NCI-H2029 treated with DMSO at 0.1 percent for 48 hours (cell line): ENCODE results near the gene P2RY1.
"Not testable (repeated sequence)": the region's sequence is repeated elsewhere in the genome, so short reads cannot be mapped to it uniquely, and the experiment has no call there.

Experiments used
- DNase-seq: peaks from one replicate; lab custom pipeline; 2025; lab: John Stamatoyannopoulos, UW

P2RY1 gene

GRCh38 chr3:152839511-152839910 is 4.6 kb downstream of the P2RY1 start:
- no peak for DNase-seq

GRCh38 chr3:152841131-152841530 is 6.2 kb downstream of the P2RY1 start:
- no peak for DNase-seq

- DNase-seq = no peak
These were observed 7.5 kb downstream of the P2RY1 start for GRCh38 chr3:152842413-152842812.

DNA sequence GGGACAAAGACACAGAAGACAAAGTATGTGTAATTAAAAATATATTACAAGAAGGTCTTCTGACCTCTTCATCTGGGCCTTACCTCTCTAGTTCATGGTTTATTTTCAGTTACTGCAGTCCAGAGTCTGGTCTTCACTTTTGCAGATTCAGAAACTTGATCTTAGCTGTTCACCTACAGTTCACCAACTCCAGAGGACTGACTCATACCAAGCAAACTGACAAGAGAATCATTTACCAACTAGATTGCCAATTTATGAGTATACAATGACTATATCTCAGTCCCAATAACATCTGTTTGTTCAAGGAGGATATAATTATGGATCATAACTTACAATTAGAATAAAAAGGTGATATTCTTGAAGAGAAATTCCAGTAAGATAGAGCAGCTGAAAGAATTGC is 9.0 kb downstream of the P2RY1 start:
- no peak for DNase-seq

GRCh38 chr3:152846572-152847202 is 11.8 kb downstream of the P2RY1 start:
- DNase-seq = not testable (repeated sequence)

DNA sequence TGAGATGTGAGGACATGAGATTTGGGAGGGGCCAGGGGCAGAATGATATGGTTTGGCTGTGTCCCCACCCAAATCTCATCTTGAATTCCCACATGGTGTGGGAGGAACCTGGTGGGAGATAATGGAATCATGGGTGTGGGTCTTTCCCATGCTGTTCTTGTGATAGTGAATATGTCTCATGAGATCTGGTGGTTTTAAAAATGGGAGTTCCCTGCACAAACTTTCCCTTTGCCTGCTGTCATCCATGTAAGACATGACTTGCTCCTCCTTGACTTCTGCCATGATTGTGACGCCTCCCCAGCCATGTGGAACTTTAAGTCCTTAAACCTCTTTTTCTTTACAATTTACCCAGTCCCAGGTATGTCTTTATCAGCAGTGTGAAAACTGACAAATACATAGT is 12.7 kb downstream of the P2RY1 start:
- not testable (repeated sequence) for DNase-seq

DNA sequence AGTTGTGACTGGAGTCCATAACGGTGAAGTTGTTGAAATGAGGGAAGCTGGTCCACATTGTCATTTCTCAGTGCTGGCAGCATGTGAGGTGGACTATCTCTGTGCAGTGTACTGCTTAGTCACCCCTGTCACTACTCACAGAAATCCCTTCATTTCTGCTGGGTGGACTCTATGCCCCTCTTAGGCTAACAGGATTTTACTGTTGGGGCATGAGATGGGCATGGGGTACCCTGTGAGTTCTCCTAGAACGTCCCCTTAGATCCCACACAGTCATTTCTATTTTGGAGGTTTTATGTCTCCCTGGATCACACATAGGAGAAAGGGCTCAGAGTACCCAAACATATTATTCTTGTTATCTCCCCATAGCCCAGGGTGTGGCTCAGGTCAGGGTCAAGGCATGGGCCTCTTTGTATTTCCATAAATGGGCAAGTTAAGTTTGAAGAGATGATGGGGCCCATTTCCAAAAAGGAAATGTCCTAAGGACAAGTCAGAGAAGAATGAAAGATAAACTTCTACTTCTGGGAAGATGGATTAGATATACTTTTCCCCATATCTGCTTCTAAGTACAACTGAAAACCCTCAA is 15.2 kb downstream of the P2RY1 start:
- DNase-seq = no peak

DNA sequence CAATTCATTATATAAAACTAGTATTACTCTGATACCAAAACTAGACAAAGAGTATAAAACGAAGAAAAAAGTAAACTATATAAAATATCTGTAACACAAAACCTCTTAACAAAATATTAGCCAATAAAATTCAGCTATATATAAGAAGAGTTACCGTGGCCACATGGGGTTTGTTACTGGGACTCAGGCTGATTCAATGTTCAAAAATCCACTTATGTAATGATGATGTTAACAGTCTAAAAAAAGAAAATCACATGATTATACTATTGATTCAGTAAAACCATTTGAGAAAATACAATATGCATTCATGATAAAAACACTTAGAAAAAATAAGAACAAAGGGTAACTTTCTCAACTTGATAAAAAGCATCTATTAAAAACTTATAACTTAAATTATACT is 18.3 kb downstream of the P2RY1 start:
- no peak for DNase-seq

GRCh38 chr3:152857082-152857481 is 22.2 kb downstream of the P2RY1 start:
- no peak for DNase-seq

DNA sequence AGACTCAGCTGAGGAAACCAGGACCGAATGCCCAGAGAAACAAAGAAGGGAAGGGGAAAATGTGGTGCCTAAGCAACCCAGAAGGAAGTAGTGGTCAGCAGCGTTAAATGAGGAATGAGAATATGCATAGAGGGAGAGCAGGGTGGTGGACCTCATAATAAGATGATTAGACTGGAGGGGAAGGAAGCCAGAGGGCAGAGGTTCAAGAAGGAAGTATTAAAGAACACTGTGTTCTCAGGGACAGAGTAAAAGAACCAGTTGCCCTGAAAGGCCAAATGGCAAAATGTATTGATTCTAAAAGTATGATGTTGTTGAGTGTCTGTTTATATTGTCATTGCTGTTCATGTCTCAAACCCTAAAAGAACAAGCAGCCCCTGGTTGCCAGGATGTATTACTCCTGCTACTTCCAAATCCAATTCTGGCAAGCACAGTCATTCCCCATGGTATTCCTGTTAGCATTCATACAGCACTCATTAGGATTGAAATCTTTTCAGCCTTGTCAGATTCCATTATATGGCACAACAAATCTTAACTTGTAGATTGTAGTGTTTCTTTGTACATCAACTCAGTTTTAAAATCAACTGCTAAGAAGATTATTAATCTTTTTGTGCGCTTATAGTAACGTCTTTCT is 23.4 kb downstream of the P2RY1 start:
- no peak for DNase-seq

- DNase-seq = no peak
These were observed 25.8 kb downstream of the P2RY1 start for GRCh38 chr3:152860736-152861135.

- DNase-seq = no peak
These were observed 30.8 kb downstream of the P2RY1 start for GRCh38 chr3:152865668-152866245.

GRCh38 chr3:152870027-152870426 is 35.1 kb downstream of the P2RY1 start:
- no peak for DNase-seq

GRCh38 chr3:152873314-152873713 is 38.4 kb downstream of the P2RY1 start:
- DNase-seq = not testable (repeated sequence)

DNA sequence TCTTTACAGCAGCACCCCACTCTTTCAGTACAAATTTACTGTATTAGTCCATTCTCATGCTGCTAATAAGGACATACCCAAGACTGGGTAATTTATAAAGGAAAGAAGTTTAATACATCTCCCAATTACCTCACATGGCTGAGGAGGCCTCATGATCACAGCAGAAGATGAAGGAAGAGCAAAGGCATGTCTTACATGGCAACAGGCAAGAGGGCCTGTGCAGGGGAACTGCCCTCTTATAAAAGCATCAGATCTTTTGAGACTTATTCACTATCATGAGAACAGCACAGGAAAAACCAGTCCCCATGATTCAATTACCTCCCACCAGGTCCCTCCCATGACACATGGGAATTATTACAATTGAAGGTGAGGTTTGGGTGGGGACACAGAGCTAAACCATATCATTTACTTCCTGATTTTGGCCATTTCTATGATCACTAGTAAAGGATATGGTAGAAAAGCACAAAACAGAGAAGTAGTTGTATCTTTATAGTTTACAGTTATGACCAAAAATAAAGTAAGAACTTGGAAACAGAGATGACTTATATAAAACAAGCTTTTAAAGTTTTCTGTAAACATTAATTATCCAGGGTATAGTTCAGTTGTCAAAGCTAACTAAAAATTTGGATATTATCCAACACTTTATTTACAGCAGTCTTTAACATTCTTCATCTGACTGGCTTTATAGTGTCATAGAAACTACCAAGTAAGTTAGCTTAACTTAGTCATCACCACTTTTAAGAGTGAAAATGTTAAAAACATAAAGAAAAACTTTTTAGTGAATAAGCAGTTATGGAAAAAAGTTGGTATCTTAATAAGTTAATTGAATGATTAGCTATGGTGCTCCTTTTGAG is 40.2 kb downstream of the P2RY1 start:
- no peak for DNase-seq

DNA sequence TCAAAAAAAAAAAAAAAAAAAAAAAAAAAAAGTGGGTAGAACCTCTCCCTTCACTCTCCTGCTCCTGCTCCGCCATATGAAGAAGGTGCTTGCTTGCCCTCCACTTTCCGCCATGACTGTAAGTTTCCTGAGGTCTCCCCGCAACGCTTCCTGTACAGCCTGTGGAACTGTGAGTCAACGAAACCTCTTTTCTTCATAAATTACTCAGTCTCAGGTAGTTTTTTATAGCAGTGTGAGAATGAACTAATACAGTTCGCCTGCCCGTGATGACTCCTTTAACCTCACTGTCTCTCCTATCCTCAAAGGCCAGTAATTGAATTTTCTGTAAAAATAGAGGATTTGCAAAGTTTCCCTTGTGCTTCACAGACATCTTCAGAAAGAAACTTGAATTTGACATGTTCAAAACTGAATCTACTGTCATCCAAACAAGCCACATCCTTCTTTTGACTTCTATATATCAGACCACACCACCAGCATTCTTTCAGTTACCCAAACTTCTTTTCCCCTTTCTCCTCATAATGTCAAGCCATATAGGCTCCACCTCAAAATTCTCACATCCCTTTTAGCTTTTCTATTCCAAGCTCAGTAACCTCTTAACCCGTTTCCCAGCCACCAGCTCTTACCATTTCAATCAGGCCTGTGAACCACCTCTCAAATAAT is 44.3 kb downstream of the P2RY1 start:
- DNase-seq = no peak

- DNase-seq = no peak
These were observed 44.9 kb downstream of the P2RY1 start for GRCh38 chr3:152879790-152880174.

GRCh38 chr3:152885076-152885475 is 50.1 kb downstream of the P2RY1 start:
- DNase-seq = no peak
